GM13977 (cell line): ENCODE data around the gene RBM45.
A peak's percentile ranks its signal among the peaks of the same experiment; 100 is the strongest.

Source experiments
- DNase-seq: peaks from one replicate; pipeline ENCODE4 v3.0.0; 2012; ENCODE audit warnings: low spot score
- in situ Hi-C: fragments of 300-500 bp; cut with MboI; formaldehyde crosslinking; loops from one replicate; pipeline ENCODE4 v1.12.0; 2022; ENCODE audit warnings: low sequenced_read_pairs, low pct_unique_long_range_greater_than_20kb, mixed read lengths, inconsistent platforms; ENCODE audit not compliant: unreplicated experiment
- TF ChIP-seq, protein P1 (sequence below): IDR thresholded peaks from 2 replicates; pipeline ENCODE4 v1.5.1; 2012; ENCODE audit warnings: mild to moderate bottlenecking, control low read depth; ENCODE audit not compliant: insufficient read depth; ENCODE audit errors: extremely low read depth, missing control alignments

Gene RBM45

GRCh38 chr2:178106053-178106452, 6.2 kb upstream of the RBM45 start:
- in situ Hi-C loops = loop anchor here (25.0 kb wide), 1 partner anchor 306 kb away; no protein-coding TSS in a partner anchor
- no peak for DNase-seq
- TF ChIP-seq, protein P1, sequence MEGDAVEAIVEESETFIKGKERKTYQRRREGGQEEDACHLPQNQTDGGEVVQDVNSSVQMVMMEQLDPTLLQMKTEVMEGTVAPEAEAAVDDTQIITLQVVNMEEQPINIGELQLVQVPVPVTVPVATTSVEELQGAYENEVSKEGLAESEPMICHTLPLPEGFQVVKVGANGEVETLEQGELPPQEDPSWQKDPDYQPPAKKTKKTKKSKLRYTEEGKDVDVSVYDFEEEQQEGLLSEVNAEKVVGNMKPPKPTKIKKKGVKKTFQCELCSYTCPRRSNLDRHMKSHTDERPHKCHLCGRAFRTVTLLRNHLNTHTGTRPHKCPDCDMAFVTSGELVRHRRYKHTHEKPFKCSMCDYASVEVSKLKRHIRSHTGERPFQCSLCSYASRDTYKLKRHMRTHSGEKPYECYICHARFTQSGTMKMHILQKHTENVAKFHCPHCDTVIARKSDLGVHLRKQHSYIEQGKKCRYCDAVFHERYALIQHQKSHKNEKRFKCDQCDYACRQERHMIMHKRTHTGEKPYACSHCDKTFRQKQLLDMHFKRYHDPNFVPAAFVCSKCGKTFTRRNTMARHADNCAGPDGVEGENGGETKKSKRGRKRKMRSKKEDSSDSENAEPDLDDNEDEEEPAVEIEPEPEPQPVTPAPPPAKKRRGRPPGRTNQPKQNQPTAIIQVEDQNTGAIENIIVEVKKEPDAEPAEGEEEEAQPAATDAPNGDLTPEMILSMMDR = no peak

DNA sequence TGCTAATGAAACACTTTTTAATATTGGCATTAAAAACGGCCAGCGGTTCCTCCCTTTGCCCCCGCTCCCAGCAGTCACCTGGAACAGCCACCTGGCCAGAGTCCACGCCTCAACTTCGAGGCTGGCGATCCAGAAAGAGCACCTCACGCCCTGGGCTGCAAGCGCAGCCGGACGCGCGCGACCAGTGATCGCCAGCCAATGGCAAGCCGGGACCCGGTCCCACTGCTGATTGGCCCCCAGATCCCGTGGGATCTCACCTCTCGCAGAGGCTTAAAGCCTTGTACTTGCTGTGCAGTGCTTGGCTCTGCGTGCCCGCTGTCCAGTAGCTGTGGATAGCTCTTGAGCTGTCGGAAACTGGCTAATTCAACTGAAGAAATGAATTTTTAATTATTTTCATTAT, 4.1 kb upstream of the RBM45 start:
- TF ChIP-seq, protein P1 = no peak
- DNase-seq = no peak
- in situ Hi-C loops = loop anchor here (25.0 kb wide), 1 partner anchor 304 kb away; no protein-coding TSS in a partner anchor

GRCh38 chr2:178109813-178110212, 2.4 kb upstream of the RBM45 start:
- TF ChIP-seq, protein P1 = peak; percentile 59
- DNase-seq = peak; percentile 77
- in situ Hi-C loops = loop anchor here (25.0 kb wide), 1 partner anchor 302 kb away; no protein-coding TSS in a partner anchor

DNA sequence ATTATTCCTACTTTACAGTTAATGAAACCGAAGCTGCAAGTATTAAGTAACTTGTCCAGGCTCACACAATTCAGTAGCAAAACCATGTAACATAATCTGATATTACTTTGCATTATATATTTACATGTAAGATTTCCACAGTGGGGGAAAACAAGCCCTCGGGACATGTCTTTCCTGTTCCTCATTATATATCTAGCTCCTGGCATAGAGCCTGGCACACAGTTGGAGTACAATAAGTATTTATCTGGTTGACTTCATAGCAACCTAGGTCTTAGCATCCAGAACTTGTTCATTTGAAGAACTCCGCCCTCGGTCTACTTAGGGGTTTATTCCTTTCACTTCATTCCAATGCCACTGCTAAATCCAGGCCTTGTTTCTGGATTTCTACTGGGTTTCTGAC, 1.6 kb upstream of the RBM45 start:
- TF ChIP-seq, protein P1 = no peak
- DNase-seq = no peak
- in situ Hi-C loops = loop anchor here (25.0 kb wide), 1 partner anchor 302 kb away; no protein-coding TSS in a partner anchor

GRCh38 chr2:178111743-178112142, 494 bp upstream of the RBM45 start:
- DNase-seq = no peak

DNA sequence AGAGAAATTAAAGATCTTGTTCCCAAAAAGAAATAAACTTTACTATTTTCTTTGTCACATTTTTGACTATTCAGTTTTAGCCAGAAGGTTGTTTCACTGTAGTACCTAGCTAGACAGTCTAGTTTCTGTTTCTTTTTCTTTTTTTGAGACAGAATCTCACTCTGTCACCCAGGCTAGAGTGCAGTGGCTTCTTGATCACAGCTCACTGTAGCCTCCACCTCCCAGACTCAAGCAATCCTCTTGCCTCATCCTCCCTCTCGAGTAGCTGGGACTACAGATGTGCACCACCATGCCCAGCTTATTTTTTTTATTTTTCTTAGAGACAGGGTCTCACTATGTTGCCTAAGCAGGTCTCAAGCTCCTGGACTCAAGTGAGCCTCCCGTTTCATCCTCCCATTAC, 2.2 kb downstream of the RBM45 start:
- no peak for DNase-seq
- in situ Hi-C loops = loop anchor here (25.0 kb wide), 1 partner anchor 298 kb away; no protein-coding TSS in a partner anchor
- TF ChIP-seq, protein P1 = no peak

More at GRCh38 chr2:178111743-178112142, 494 bp upstream of the RBM45 start:
- in situ Hi-C loops = loop anchor here (25.0 kb wide), 1 partner anchor 301 kb away; no protein-coding TSS in a partner anchor
- TF ChIP-seq, protein P1 = no peak
